A673 (cell line): ENCODE results near the gene PLET1. TPM values are rescaled to one million over a fixed set of nuclear protein-coding genes. Genes with fewer than 3 reads are reported as not detected.

Experiments used
- BruUV-seq: library from RNA; stranded (reverse); fragments of 400-500 nt; replicated peaks from 2 replicates; lab custom pipeline; 2021; lab: Mats Ljungman, UMichigan
- CTCF ChIA-PET: fragments of 300-600 bp; sonication (Branson Sonifier 250); formaldehyde crosslinking; loops from one replicate; lab custom pipeline; 2022; ENCODE audit warnings: antibody characterized with exemption; lab: Charles Lee
- POLR2A ChIA-PET: fragments of 300-600 bp; sonication (Branson Sonifier 250); formaldehyde crosslinking; loops from one replicate; lab custom pipeline; 2022; ENCODE audit warnings: antibody characterized with exemption; ENCODE audit not compliant: low non-redundant PET; lab: Charles Lee
- DNase-seq: peaks from one replicate; pipeline ENCODE4 v3.0.0-alpha.2; 2015; ENCODE audit warnings: low spot score
- H3K27ac ChIP-seq: fragments of 200-600 bp; sonication (generic); 2 replicates; pipeline ENCODE4 v1.5.1; 2016; ENCODE audit warnings: mixed run types, low read depth, mild to moderate bottlenecking, mixed read lengths, antibody characterized with exemption, low read length; ENCODE audit not compliant: poor library complexity, severe bottlenecking
- H3K27me3 ChIP-seq: fragments of 200-600 bp; sonication (generic); replicated peaks from 2 replicates; pipeline ENCODE4 v1.6.1; 2017; ENCODE audit warnings: mixed run types, low read depth, mild to moderate bottlenecking, mixed read lengths, antibody characterized with exemption, low read length; ENCODE audit not compliant: insufficient read depth, poor library complexity
- H3K36me3 ChIP-seq: fragments of 200-600 bp; sonication (generic); 2 replicates; pipeline ENCODE4 v1.6.1; 2016; ENCODE audit warnings: mixed run types, mild to moderate bottlenecking, mixed read lengths, antibody characterized with exemption, low read length; ENCODE audit not compliant: insufficient read depth, poor library complexity, severe bottlenecking
- H3K4me1 ChIP-seq: fragments of 200-600 bp; sonication (generic); 2 replicates; pipeline ENCODE4 v1.6.1; 2017; ENCODE audit warnings: mixed run types, mild to moderate bottlenecking, mixed read lengths, antibody characterized with exemption, low read length; ENCODE audit not compliant: insufficient read depth, poor library complexity, severe bottlenecking
- H3K4me3 ChIP-seq: fragments of 200-600 bp; sonication (generic); 2 replicates; pipeline ENCODE4 v1.5.1; 2016; ENCODE audit warnings: low read depth, mixed run types, mild to moderate bottlenecking, mixed read lengths, low read length; ENCODE audit not compliant: poor library complexity, severe bottlenecking
- H3K9me3 ChIP-seq: fragments of 200-600 bp; sonication (generic); 2 replicates; pipeline ENCODE4 v1.6.1; 2016; ENCODE audit warnings: mixed run types, low read depth, mild to moderate bottlenecking, mixed read lengths, antibody characterized with exemption, low read length; ENCODE audit not compliant: poor library complexity, severe bottlenecking
- EZH2 ChIP-seq: fragments of 200-600 bp; sonication (generic); IDR thresholded peaks from 2 replicates; pipeline ENCODE4 v1.6.1; 2017; ENCODE audit warnings: borderline replicate concordance, low read depth, mild to moderate bottlenecking, mixed read lengths, antibody characterized with exemption, low read length; ENCODE audit not compliant: poor library complexity, severe bottlenecking
- intact Hi-C: fragments of 100-400 bp; cut with micrococcal nuclease; formaldehyde crosslinking; loops from one replicate; pipeline ENCODE4 v1.10.0; 2022; ENCODE audit not compliant: unreplicated experiment
- total RNA-seq: library from RNA; stranded (reverse); gene quantifications from 2 replicates; pipeline ENCODE4 v1.2.3, GENCODE V29; 2021
- TF ChIP-seq, protein P1 (sequence below): fragments of 300-800, 200-600 bp; sonication (generic); conservative IDR thresholded peaks from 2 replicates; pipeline ENCODE4 v1.5.1; 2017; ENCODE audit warnings: low read depth, mild to moderate bottlenecking, antibody characterized with exemption, low read length, moderate library complexity, mixed read lengths

Gene PLET1
- total RNA-seq, 1 experiment from 2014 or later: not detected

DNA sequence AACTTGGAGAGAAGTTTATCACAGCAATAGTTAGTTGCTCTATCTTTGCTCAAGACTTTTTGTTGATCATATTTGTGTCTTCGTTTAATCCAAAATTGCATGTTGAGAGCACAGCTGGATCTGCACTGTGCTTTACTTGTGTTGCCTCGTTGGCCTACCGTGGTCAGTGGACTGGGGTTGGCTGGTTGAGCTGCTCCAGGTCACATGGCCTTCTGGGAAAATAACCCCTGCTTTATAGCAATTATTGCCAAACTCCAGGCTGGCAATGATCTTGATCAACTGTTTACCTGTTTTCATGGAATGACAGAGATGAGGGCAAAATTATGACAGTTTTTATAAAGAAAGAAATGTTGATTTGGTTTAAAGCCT lies 5.7 kb upstream of the PLET1 start:
- ChIA-PET POLR2A (interaction anchor here (0.7 kb wide), 1 partner anchor 1820 kb away, joined by 4 read pairs; no protein-coding TSS in a partner anchor), CTCF (interaction anchor here (0.5 to 0.9 kb wide), 2 partner anchors 13 to 153 kb away, joined by 3 to 6 read pairs; no protein-coding TSS in a partner anchor)
- TF ChIP-seq, protein P1, sequence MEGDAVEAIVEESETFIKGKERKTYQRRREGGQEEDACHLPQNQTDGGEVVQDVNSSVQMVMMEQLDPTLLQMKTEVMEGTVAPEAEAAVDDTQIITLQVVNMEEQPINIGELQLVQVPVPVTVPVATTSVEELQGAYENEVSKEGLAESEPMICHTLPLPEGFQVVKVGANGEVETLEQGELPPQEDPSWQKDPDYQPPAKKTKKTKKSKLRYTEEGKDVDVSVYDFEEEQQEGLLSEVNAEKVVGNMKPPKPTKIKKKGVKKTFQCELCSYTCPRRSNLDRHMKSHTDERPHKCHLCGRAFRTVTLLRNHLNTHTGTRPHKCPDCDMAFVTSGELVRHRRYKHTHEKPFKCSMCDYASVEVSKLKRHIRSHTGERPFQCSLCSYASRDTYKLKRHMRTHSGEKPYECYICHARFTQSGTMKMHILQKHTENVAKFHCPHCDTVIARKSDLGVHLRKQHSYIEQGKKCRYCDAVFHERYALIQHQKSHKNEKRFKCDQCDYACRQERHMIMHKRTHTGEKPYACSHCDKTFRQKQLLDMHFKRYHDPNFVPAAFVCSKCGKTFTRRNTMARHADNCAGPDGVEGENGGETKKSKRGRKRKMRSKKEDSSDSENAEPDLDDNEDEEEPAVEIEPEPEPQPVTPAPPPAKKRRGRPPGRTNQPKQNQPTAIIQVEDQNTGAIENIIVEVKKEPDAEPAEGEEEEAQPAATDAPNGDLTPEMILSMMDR: no peak
- no peak for TF ChIP-seq EZH2
- no peaks in the 10 kb centered on the region for H3K27me3 ChIP-seq
- no peaks in the 10 kb centered on the region for H3K4me1 ChIP-seq
- no peaks in the 10 kb centered on the region for H3K36me3 ChIP-seq
- BruUV-seq: no TSS peak
- H3K27ac ChIP-seq: no peak overlapping the region
- no peak overlapping the region for H3K4me3 ChIP-seq
- H3K9me3 ChIP-seq: no peaks in the 10 kb centered on the region
- intact Hi-C loops: no loop called here
- DNase-seq: no peak

DNA sequence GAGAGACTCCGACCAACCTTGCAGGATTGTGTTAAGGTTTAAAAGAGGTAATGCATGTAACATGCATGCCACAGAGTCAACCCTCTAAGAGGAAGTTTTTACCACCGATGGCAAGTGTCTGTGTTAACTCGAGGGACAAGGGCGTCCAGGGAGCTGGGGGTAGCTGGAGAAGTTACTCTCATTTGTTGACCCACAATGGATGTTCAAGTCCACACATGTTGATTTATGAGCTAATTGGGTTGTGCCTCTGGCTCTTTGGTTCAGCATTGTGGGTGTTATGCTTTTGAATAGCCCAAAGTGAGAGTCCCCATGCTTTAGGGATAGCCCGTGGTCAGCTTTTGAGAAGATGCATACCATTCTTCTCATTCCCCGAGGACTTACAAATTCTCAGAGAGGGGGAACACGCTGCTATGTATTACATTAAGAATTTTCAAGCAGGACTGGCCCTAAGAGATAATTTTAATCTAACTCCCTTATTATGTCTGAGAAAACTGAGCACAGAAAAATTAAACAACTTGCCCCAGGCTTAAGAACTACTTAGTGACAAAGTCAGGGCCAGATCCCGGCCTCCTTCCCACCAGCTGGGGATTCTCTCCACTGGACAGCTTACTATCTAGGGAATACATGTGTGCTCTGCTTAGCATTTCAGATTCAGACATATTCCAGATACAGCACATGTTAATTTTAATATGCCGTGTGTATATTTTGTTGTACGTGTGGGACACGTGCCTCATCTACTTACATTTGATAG lies 5.2 kb upstream of the PLET1 start:
- ChIA-PET POLR2A (interaction anchor here (0.7 kb wide), 1 partner anchor 1820 kb away, joined by 4 read pairs; no protein-coding TSS in a partner anchor), CTCF (interaction anchor here (0.9 kb wide), 1 partner anchor 152 kb away, joined by 3 read pairs; no protein-coding TSS in a partner anchor)

DNA sequence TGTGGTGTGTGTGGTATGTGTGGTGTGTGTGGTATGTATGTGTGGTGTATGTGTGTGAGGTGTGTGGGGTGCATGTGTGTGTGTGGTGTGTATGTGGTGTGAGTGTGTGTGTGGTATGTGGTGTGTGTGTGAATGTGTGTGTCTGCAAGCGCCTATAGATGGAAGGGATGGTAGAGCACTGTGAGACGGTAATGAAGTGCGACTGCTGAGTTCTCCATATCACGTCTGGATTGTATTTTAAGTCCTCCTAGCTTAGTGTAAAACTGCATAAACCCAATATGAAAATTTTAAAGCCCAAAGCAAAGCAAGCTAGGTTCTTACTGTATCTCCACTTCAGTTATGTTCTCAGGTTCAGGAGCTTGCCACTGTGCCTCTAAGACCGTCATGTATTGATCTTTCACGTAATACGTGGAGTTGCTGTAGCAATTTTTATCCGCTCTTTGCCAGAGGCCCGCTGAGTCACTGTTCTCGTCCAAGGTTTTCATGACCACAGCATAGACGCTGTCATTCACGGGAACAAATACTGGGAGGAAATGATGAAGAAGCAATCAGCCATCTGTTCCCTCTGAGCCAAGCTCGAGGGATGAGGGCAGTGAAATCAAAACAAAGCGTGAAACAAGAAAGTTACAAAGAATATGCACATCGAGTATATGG lies 5.5 kb downstream of the PLET1 start:
- CTCF ChIA-PET: no interaction called here
- peak overlapping the region; percentile 32 for H3K27ac ChIP-seq
- BruUV-seq: no TSS peak
- no peak for TF ChIP-seq EZH2
- H3K36me3 ChIP-seq: no peaks in the 10 kb centered on the region
- H3K9me3 ChIP-seq: no peaks in the 10 kb centered on the region
- DNase-seq: peak; percentile 41
- H3K27me3 ChIP-seq: no peaks in the 10 kb centered on the region
- POLR2A ChIA-PET: no interaction called here
- H3K4me3 ChIP-seq: no peak overlapping the region
- H3K4me1 ChIP-seq: peaks cover 12% of the 10 kb centered on the region
- intact Hi-C loops: no loop called here

More for the DNA sequence above, 5.2 kb upstream of the PLET1 start:
- Histone ChIP-seq H3K27ac (no peak overlapping the region), H3K27me3 (no peaks in the 10 kb centered on the region), H3K36me3 (no peaks in the 10 kb centered on the region), H3K4me1 (no peaks in the 10 kb centered on the region), H3K4me3 (no peak overlapping the region), H3K9me3 (no peaks in the 10 kb centered on the region)
- DNase-seq: no peak
- no peak for TF ChIP-seq EZH2
- TF ChIP-seq, protein P1: no peak
- intact Hi-C loops: no loop called here
- BruUV-seq: no TSS peak
